Measurements from ENCODE around the gene UMAD1. TPM values are rescaled to one million over a fixed set of nuclear protein-coding genes. Genes with fewer than 3 reads are reported as not detected.
"Not testable (repeated sequence)": the region's sequence is repeated elsewhere in the genome, so short reads cannot be mapped to it uniquely, and the experiment has no call there.

Gene UMAD1
- total RNA-seq, 4 donors from 2014 or later, result 39.4 to 46.4 (median 44.0) TPM

DNA sequence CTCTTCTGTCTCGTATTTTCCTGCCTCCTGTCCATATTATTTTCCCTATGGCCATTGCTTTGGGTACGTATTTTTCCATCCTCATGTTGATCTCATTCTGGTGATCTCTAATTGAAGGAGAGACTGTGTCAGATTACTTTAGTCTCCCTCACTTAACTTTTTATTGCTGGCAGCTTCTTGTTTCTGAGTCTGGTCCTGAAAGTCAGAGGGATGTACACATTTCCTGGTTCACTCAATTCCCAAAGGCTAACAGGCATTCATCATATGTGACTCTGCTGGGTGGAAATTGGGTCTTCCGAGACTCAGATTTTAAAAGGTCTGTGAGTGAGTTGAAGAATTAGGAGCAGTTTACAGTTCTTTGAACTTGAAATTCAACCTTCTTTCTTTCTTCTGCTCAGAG is 10.9 kb downstream of the UMAD1 start:
- TF ChIP-seq POLR2A (IDR thresholded peaks at IDR 0.05), result no peak
- TF ChIP-seq, protein P1, sequence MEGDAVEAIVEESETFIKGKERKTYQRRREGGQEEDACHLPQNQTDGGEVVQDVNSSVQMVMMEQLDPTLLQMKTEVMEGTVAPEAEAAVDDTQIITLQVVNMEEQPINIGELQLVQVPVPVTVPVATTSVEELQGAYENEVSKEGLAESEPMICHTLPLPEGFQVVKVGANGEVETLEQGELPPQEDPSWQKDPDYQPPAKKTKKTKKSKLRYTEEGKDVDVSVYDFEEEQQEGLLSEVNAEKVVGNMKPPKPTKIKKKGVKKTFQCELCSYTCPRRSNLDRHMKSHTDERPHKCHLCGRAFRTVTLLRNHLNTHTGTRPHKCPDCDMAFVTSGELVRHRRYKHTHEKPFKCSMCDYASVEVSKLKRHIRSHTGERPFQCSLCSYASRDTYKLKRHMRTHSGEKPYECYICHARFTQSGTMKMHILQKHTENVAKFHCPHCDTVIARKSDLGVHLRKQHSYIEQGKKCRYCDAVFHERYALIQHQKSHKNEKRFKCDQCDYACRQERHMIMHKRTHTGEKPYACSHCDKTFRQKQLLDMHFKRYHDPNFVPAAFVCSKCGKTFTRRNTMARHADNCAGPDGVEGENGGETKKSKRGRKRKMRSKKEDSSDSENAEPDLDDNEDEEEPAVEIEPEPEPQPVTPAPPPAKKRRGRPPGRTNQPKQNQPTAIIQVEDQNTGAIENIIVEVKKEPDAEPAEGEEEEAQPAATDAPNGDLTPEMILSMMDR (IDR thresholded peaks at IDR 0.05), result no peak
- intact Hi-C loops (cut with DNase I), result loop anchor here (10.0 kb wide), 1 partner anchor 543 kb away; no protein-coding TSS in a partner anchor
- Histone ChIP-seq H3K9me3 (no peaks in the 10 kb centered on the region), H3K4me3 (replicated peaks in 1 of 3) (no peak overlapping the region), H3K36me3 (no peaks in the 10 kb centered on the region), H3K27ac (no peak overlapping the region), H3K4me1 (no peaks in the 10 kb centered on the region), H3K27me3 (no peaks in the 10 kb centered on the region)
- no peak for DNase-seq
- 51 to 83% methylated on average over 3 of the region's 3 CpGs for WGBS, 2 donors

DNA sequence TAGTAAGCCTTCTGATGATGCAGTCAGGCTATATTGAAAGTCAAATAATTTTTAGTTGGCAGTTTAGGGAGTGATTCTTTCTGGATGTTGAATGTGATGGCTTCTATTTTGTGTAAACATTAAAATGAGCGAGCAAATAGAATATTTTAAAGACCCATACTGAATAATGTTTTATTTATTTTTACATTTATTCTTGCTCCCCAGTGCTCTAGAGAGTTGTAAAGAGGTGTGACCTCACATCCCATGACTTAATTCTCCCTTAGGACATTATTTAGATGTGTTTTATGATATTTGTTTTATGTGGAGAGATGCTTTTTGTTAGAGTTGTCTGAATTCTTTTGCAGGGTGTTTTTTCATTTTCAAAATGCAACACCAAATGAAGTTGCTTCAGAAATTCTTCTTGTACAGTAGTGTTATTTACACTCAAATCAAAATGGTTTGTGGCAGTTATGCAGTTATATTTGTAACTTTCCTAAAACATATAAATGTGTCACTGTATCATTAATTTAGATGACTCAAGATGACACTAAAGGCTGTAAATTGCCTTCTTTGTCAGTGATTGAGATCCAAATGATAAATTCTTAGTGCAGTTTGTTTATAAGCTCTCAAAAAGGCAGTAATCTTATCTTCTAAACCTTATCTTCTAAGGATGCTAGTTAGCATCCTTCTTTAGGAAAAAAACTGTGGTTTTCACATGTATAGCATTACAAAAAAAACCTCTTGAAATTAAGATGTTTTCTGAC is 12.4 kb downstream of the UMAD1 start:
- H3K4me3 ChIP-seq (replicated peaks in 1 of 3), result no peak overlapping the region
- H3K9me3 ChIP-seq, result no peaks in the 10 kb centered on the region
- WGBS, 2 donors, result 89 to 95% methylated on average over 1 of the region's 1 CpG
- H3K27ac ChIP-seq, result no peak overlapping the region
- no peak for DNase-seq
- H3K27me3 ChIP-seq, result no peaks in the 10 kb centered on the region
- no peaks in the 10 kb centered on the region for H3K4me1 ChIP-seq
- TF ChIP-seq, protein P1 (IDR thresholded peaks at IDR 0.05), result no peak
- TF ChIP-seq POLR2A (IDR thresholded peaks at IDR 0.05), result no peak
- no peaks in the 10 kb centered on the region for H3K36me3 ChIP-seq
- intact Hi-C loops (cut with DNase I), result loop anchor here (10.0 kb wide), 1 partner anchor 542 kb away; no protein-coding TSS in a partner anchor

DNA sequence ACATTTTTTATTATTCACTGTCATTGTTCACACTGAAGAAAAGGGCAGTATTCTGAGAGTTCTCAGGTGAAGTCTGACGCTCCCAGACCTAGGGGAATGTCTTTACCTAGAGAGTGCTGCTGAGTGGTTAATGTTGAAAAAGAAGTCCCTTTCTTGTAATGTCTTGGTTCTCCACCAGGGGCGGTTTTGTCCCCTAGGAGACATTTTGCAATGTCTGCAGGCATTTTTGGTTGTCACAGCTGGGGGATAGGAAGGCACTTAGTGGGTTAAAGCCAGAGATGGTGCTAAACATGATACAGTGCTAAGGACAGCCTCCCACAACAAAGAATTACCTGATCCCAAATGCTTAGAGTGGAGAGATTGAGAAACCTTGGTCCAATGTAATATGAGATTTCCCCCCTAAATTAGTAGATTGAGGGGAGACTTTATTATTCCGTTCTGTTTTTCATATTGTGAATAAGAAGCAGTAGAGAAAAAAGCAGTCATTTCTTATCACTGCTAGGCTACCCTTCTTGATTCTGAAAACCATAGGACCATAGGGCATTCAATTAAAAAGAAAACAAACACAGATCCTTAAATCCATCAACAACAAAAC is 13.1 kb downstream of the UMAD1 start:
- 65 to 72% methylated on average over 3 of the region's 3 CpGs for WGBS, 2 donors
- no peaks in the 10 kb centered on the region for H3K36me3 ChIP-seq
- TF ChIP-seq, protein P1 (IDR thresholded peaks at IDR 0.05), result peak in 2 of 6 experiments; percentile 18 to 47
- TF ChIP-seq POLR2A (IDR thresholded peaks at IDR 0.05), result no peak

DNA sequence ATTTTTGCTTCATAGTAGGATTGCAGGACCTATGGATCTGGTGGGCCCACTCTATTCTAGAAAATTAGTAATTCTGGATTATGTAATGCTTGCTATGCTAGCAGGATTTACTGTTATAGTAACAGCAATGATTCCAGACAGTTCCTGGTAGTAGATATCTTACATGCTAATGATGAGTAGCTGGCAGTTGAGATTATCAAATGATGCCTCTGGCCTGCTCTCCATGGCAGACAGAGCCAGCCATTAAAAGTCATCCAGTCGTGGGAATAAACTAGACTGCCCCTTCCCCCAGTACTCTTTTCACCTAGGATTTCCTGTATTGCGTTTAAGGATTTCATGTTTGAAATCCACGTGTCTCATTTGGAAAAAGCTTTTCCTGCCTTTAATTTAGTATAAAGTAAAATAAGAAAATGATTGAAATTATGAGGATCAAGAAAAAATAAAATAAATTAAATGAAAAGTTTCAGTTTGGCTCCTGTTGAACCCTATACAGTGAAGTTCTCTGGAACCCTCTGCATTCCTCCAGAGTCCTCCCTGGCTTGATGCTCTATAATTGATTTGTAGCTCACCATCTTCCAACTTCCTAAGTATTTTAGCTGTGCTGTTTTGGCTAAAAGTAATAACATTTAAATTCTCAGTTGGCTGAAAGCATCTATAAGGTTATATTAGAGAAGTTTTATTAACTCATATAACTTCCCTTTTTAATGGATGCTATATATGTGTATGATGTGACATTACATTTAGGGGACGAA is 14.6 kb downstream of the UMAD1 start:
- no peaks in the 10 kb centered on the region for H3K4me1 ChIP-seq
- DNase-seq, result no peak
- intact Hi-C loops (cut with DNase I), result loop anchor here (10.0 kb wide), 1 partner anchor 540 kb away; no protein-coding TSS in a partner anchor
- no peaks in the 10 kb centered on the region for H3K27me3 ChIP-seq
- H3K27ac ChIP-seq, result no peak overlapping the region
- no peak for TF ChIP-seq POLR2A (IDR thresholded peaks at IDR 0.05)
- TF ChIP-seq, protein P1 (IDR thresholded peaks at IDR 0.05), result no peak
- H3K9me3 ChIP-seq, result no peaks in the 10 kb centered on the region
- H3K4me3 ChIP-seq (replicated peaks in 1 of 3), result no peak overlapping the region
- 73 to 79% methylated on average over 4 of the region's 4 CpGs for WGBS, 2 donors
- no peaks in the 10 kb centered on the region for H3K36me3 ChIP-seq

More for the DNA sequence above, 13.1 kb downstream of the UMAD1 start:
- Histone ChIP-seq H3K27me3 (no peaks in the 10 kb centered on the region), H3K9me3 (no peaks in the 10 kb centered on the region), H3K4me3 (replicated peaks in 1 of 3) (no peak overlapping the region), H3K27ac (no peak overlapping the region), H3K4me1 (no peaks in the 10 kb centered on the region)
- intact Hi-C loops (cut with DNase I), result loop anchor here (10.0 kb wide), 1 partner anchor 541 kb away; no protein-coding TSS in a partner anchor
- no peak for DNase-seq

DNA sequence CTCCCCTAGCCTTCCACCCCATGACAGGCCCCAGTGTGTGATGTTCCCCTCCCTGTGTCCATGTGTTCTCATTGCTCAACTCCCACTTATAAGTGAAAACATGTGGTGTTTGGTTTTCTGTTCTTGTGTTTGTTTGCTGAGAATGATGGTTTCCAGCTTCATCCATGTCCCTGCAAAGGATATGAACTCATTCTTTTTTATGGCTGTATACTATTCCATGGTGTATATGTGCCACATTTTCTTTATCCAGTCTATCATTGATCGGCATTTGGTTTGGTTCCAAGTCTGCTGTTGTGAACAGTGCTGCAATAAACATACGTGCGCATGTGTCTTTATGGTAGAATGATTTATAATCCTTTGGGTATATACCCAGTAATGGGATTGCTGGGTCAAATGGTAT is 15.9 kb downstream of the UMAD1 start:
- intact Hi-C loops (cut with DNase I), result loop anchor here (10.0 kb wide), 1 partner anchor 538 kb away; no protein-coding TSS in a partner anchor
- DNase-seq, result not testable (repeated sequence)

More for the DNA sequence above, 15.9 kb downstream of the UMAD1 start:
- not testable (repeated sequence) for H3K27me3 ChIP-seq; H3K4me1 ChIP-seq; H3K4me3 ChIP-seq (replicated peaks in 1 of 3); H3K36me3 ChIP-seq; H3K27ac ChIP-seq; H3K9me3 ChIP-seq
- WGBS, 2 donors, result 99% methylated on average over 3 of the region's 3 CpGs

Measured in thyroid gland (tissue), 4 donors.